Mucosa of descending colon (tissue), 3 donors: ENCODE measurements around the gene SLC16A11. TPM values are rescaled to one million over a fixed set of nuclear protein-coding genes. Genes with fewer than 3 reads are reported as not detected.

Source experiments
- ATAC-seq: fragments of 200-7000 bp; cut with Tn5 transposase; one replicate; pipeline ENCODE4 v1.9.1; 2020; ENCODE audit warnings: mild to moderate bottlenecking, moderate library complexity
- DNase-seq, 3 donors: peaks; one replicate each; pipeline ENCODE4 v3.0.0-alpha.2; 2020
- H3K36me3 ChIP-seq: fragments of 200-600 bp; one replicate; pipeline ENCODE4 v1.8.0; 2021; ENCODE audit warnings: low read depth, mild to moderate bottlenecking
- H3K4me1 ChIP-seq: fragments of 200-600 bp; one replicate; pipeline ENCODE4 v1.8.0; 2021; ENCODE audit warnings: low read depth, mild to moderate bottlenecking
- H3K4me3 ChIP-seq: fragments of 200-600 bp; one replicate; pipeline ENCODE4 v1.8.0; 2021; ENCODE audit warnings: mild to moderate bottlenecking
- H3K9me3 ChIP-seq: fragments of 200-600 bp; one replicate; pipeline ENCODE4 v1.8.0; 2021; ENCODE audit warnings: mild to moderate bottlenecking
- CTCF ChIP-seq: fragments of 200-600 bp; IDR thresholded peaks from one replicate; pipeline ENCODE4 v1.8.0; 2022; ENCODE audit warnings: antibody characterized with exemption, mild to moderate bottlenecking
- intact Hi-C, 2 donors: fragments of 100-400 bp; cut with DNase I in 1 of 2; cut with micrococcal nuclease in 1 of 2; formaldehyde crosslinking; loops; one replicate each; pipeline versions ENCODE4 v1.11.0 to v1.11.1; 2022; cut with DNase I, micrococcal nuclease
- total RNA-seq, 3 donors: library from RNA; stranded (reverse); fragmentation: NEBNext Ultra II Directional in 2 of 3; extraction: Animal tissue kit (Norgen Biotek cat#: 25700) in 2 of 3; gene quantifications; one replicate each; pipeline versions ENCODE4 v1.2.1 to v1.2.4, GENCODE V29; 2021 to 2023
- donor health status: DM: no; HTN: no; CAD: no; lungs with moderate emphysema.
- donor health status: DM: no; HTN: no; CAD: no.
- donor health status: DM: no; HTN: yes; CAD: no.

The SLC16A11 gene
- total RNA-seq, 3 donors from 2014 or later = 0.55 to 1.7 (median 1.3) TPM

DNA sequence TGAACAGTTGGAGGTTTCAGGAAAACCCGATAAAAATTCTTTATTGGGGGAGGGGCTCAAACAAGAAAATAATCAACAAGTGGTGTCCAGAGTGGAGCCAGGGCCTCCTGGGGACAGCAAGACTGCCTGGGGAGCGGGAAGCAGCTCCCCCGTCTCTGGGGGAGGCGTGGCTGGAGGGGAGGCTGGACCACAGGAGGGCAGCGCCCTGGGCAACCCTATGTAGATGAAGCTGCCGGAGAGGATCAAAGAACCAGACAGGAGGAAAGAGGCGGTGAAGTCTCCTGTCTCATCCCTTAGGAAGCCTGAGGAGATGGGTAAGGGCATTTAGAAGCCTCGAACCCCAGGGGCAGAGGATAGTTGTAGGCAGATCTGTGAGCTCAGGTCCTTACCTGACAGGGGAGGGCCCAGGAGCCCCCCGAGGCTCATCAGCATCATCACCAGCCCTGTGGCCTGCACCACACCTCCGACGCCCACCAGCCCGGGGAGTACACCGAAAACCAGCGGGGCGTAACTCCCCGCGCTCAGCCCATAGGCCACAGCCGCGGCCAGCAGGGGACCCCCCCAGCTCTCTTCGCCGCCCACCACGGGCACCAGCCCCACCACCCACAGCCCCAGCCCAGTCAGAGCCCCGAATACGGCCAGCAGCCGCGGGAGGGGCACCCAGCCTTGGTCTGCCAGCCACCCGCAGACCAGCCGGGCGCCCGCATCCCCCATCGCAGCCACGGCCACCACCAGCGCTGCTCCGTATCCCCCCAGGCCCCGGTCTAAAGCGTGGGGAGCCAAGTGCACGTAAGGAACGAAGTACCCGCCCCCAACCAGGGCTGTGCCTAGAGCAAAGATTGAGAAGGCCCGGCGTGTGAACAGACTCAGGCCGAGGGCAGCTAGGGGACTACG lies 2.0 kb downstream of the SLC16A11 start:
- Histone ChIP-seq H3K4me1 (peaks cover 30% of the 10 kb centered on the region), H3K4me3 (no peak overlapping the region), H3K9me3 (no peaks in the 10 kb centered on the region), H3K36me3 (no peaks in the 10 kb centered on the region)
- intact Hi-C loops = no loop called here
- peak in 2 of 3 donors; percentile 49 to 56 for DNase-seq
- no peak for TF ChIP-seq CTCF
- ATAC-seq = no peak

DNA sequence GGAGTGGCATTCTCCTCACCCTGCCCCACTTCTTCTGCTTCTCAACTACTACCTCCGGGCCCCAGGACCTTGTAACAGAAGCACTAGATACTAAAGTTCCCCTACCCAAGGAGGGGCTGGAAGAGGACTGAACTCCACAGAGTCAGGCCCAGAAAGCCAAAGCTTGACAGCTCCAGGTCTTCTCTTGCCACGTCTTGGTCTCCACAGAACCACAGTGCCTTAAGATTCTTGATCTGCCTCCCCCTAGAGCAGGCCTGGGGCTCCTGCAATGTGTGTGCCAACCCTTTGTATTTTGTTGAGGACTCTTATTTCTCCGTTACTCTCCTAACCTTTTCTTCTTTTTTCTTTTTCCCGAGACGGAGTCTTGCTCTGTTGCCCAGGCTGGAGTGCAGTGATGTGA lies 4.1 kb downstream of the SLC16A11 start:
- Histone ChIP-seq H3K4me3 (no peak overlapping the region), H3K36me3 (no peaks in the 10 kb centered on the region), H3K4me1 (peaks cover 30% of the 10 kb centered on the region), H3K9me3 (no peaks in the 10 kb centered on the region)
- TF ChIP-seq CTCF = no peak
- DNase-seq (no peak), ATAC-seq (no peak)
- intact Hi-C loops = no loop called here

DNA sequence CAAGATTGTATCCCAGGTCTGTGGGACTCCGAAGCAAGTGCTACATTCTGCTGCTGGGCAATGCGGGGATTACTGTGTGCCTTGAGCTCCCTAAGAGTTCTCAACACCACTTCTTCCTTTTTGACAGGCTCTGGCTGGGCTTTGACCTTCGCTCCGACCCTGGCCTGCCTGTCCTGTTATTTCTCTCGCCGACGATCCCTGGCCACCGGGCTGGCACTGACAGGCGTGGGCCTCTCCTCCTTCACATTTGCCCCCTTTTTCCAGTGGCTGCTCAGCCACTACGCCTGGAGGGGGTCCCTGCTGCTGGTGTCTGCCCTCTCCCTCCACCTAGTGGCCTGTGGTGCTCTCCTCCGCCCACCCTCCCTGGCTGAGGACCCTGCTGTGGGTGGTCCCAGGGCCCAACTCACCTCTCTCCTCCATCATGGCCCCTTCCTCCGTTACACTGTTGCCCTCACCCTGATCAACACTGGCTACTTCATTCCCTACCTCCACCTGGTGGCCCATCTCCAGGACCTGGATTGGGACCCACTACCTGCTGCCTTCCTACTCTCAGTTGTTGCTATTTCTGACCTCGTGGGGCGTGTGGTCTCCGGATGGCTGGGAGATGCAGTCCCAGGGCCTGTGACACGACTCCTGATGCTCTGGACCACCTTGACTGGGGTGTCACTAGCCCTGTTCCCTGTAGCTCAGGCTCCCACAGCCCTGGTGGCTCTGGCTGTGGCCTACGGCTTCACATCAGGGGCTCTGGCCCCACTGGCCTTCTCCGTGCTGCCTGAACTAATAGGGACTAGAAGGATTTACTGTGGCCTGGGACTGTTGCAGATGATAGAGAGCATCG lies 5.6 kb downstream of the SLC16A11 start:
- H3K4me3 ChIP-seq = no peak overlapping the region
- no peaks in the 10 kb centered on the region for H3K9me3 ChIP-seq
- DNase-seq = no peak
- TF ChIP-seq CTCF = no peak
- peaks cover 22% of the 10 kb centered on the region for H3K4me1 ChIP-seq
- no peak for ATAC-seq
- no peaks in the 10 kb centered on the region for H3K36me3 ChIP-seq
- intact Hi-C loops = no loop called here

DNA sequence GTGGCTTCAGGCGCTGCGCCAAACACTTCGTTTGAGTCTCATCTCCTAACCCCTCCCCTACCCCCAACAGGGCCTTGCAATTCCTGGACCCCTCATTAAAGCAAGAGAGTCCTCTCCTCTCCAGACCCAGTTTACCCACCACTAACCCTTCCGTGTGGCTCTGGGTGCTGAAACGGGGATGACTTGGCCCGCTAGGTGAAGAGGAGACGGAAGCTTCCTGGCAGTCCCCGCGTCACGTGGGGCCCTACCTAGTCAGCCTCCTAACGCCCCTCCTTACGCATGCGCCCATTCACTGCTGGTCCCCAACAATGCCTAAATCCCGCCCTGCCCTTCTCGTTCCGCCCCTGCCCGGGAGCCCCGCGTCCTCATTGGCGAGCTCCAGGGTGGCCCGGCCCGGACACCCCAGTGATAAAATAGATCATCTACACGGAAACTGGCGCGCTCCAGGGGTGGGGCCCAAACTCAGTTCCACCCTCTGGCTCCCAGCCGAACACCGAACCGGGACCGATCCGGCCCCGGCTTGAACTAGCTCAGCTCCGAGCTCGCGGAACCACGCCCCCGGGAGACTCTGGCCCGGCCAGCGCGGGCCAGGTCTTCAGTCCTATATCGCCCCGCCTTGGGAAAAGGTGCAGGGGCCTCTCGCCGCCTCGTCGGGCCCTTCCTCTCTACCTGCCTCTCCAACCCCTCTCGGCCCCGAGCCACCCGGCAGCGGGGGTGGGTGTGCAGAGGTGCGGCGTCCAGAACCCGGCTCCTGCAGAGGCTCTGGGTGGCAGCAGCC lies 8.1 kb downstream of the SLC16A11 start, which contains the start of gene SLC16A13:
SLC16A13 (plus strand) TSS at position 425 of the 778 bp plus-strand sequence. CDS start 368 bp downstream, outside the sequence.
- peaks cover 15% of the 10 kb centered on the region for H3K4me1 ChIP-seq
- H3K9me3 ChIP-seq = no peaks in the 10 kb centered on the region
- peak within 1 kb of the TSS; percentile 35 for H3K4me3 ChIP-seq
- TF ChIP-seq CTCF = no peak
- peak; percentile 98 for ATAC-seq
- intact Hi-C loops = no loop called here
- H3K36me3 ChIP-seq = no peaks in the 10 kb centered on the region
- DNase-seq = peak; percentile 98 to 99 (median 98)

- TF ChIP-seq CTCF = no peak
- no peak overlapping the region for H3K4me3 ChIP-seq
- no peaks in the 10 kb centered on the region for H3K9me3 ChIP-seq
- H3K4me1 ChIP-seq = peaks cover 15% of the 10 kb centered on the region
- intact Hi-C loops = no loop called here
- DNase-seq (no peak), ATAC-seq (peak; percentile 38)
- no peaks in the 10 kb centered on the region for H3K36me3 ChIP-seq
Observed at GRCh38 chr17:7034955-7035590, 8.8 kb downstream of the SLC16A11 start.
